ENCODE data around the gene PARG.
"Not testable (repeated sequence)": the region's sequence is repeated elsewhere in the genome, so short reads cannot be mapped to it uniquely, and the experiment has no call there.

GRCh38 chr10:49970331-49970857 lies 28.6 kb upstream of the PARG start:
- TF ChIP-seq CTCF (IDR thresholded peaks at IDR 0.05); ZFX (IDR thresholded peaks at IDR 0.05; ENCODE audit: borderline replicate concordance): not testable (repeated sequence)

Data from 22Rv1 (cell line).